GM12874 (cell line): ENCODE measurements around the gene OXNAD1.

Experiments
- CTCF ChIP-seq: IDR thresholded peaks from 2 replicates; pipeline ENCODE4 v1.5.1; 2011; ENCODE audit warnings: low read depth, mild to moderate bottlenecking, control low read depth, low read length, moderate library complexity; ENCODE audit not compliant: insufficient read depth

OXNAD1 gene

GRCh38 chr3:16279010-16279801 is 14.2 kb downstream of the OXNAD1 start:
- no peak for TF ChIP-seq CTCF

GRCh38 chr3:16280671-16281070 is 15.7 kb downstream of the OXNAD1 start:
- no peak for TF ChIP-seq CTCF

GRCh38 chr3:16284633-16285032 is 19.6 kb downstream of the OXNAD1 start:
- no peak for TF ChIP-seq CTCF

GRCh38 chr3:16286161-16286560 is 21.1 kb downstream of the OXNAD1 start:
- TF ChIP-seq CTCF = no peak

GRCh38 chr3:16286751-16287543 is 21.9 kb downstream of the OXNAD1 start:
- TF ChIP-seq CTCF = no peak

GRCh38 chr3:16288664-16289063 is 23.7 kb downstream of the OXNAD1 start:
- no peak for TF ChIP-seq CTCF

GRCh38 chr3:16289144-16289889 is 24.3 kb downstream of the OXNAD1 start:
- TF ChIP-seq CTCF = no peak
